ENCODE results near the gene GNGT1. TPM values are rescaled to one million over a fixed set of nuclear protein-coding genes. Genes with fewer than 3 reads are reported as not detected.

The GNGT1 gene
- polyA plus RNA-seq, 1 donor (not counting 4 experiments of a cell fraction or from before 2014, with no cell fraction given) = not detected

GRCh38 chr7:93883078-93883916 is 23.1 kb upstream of the GNGT1 start:
- no peak for FAIRE-seq
- peaks cover 4% of the 10 kb centered on the region for H3K9me3 ChIP-seq (ENCODE audit: control insufficient read depth, low read depth, low read length)
- no peak overlapping the region for H3K9ac ChIP-seq (ENCODE audit: control insufficient read depth, extremely low read depth, insufficient read depth, low read length)
- H3K27me3 ChIP-seq (ENCODE audit: control insufficient read depth, extremely low read depth, insufficient read depth, low read length) = no peaks in the 10 kb centered on the region
- no peaks in the 10 kb centered on the region for H4K20me1 ChIP-seq (ENCODE audit: control insufficient read depth, extremely low read depth, insufficient read depth, low read length)
- no peak overlapping the region for H3K27ac ChIP-seq (ENCODE audit: control insufficient read depth, insufficient read depth, low read length)
- H3K4me1 ChIP-seq (ENCODE audit: control insufficient read depth, extremely low read depth, insufficient read depth, low read length) = no peaks in the 10 kb centered on the region
- H3K36me3 ChIP-seq (ENCODE audit: control insufficient read depth in 2 of 2, extremely low read depth in 1 of 2, insufficient read depth in 2 of 2, low read length in 2 of 2) = no peaks in the 10 kb centered on the region
- H3K9me1 ChIP-seq (ENCODE audit: control insufficient read depth, extremely low read depth, insufficient read depth, low read length) = no peaks in the 10 kb centered on the region
- H2AFZ ChIP-seq (ENCODE audit: control insufficient read depth, low read length) = no peak overlapping the region
- TF ChIP-seq EZH2 (IDR thresholded peaks at IDR 0.05; ENCODE audit: low read length) (no peak), CTCF (optimal IDR thresholded peaks at IDR 0.05 in 1 of 3, IDR thresholded peaks at IDR 0.05 in 1 of 3, conservative IDR thresholded peaks at IDR 0.05 in 1 of 3; ENCODE audit: extremely low read depth in 1 of 3, insufficient read depth in 2 of 3, low read length in 3 of 3) (no peak)
- no peak overlapping the region for H3K4me3 ChIP-seq (ENCODE audit: control insufficient read depth in 2 of 3, extremely low read depth in 1 of 3, insufficient read depth in 2 of 3, low read depth in 1 of 3, low read length in 3 of 3)
- H3K79me2 ChIP-seq (ENCODE audit: control insufficient read depth, insufficient read depth, low read length) = no peaks in the 10 kb centered on the region
- DNase-seq (ENCODE audit: low read depth, low spot score) = no peak
- no peak overlapping the region for H3K4me2 ChIP-seq (ENCODE audit: control insufficient read depth, extremely low read depth, insufficient read depth, low read depth, low read length)
- dilution Hi-C loops (cut with MboI; ENCODE audit: extremely low pct_ligation_motif_present, low sequenced_read_pairs) = no loop called here

GRCh38 chr7:93883917-93884345 is 22.4 kb upstream of the GNGT1 start:
- Histone ChIP-seq H2AFZ (ENCODE audit: control insufficient read depth, low read length) (no peak overlapping the region), H3K9ac (ENCODE audit: control insufficient read depth, extremely low read depth, insufficient read depth, low read length) (no peak overlapping the region), H3K79me2 (ENCODE audit: control insufficient read depth, insufficient read depth, low read length) (no peaks in the 10 kb centered on the region), H3K27ac (ENCODE audit: control insufficient read depth, insufficient read depth, low read length) (no peak overlapping the region), H3K9me3 (ENCODE audit: control insufficient read depth, low read depth, low read length) (peaks cover 4% of the 10 kb centered on the region), H4K20me1 (ENCODE audit: control insufficient read depth, extremely low read depth, insufficient read depth, low read length) (no peaks in the 10 kb centered on the region), H3K36me3 (ENCODE audit: control insufficient read depth in 2 of 2, extremely low read depth in 1 of 2, insufficient read depth in 2 of 2, low read length in 2 of 2) (no peaks in the 10 kb centered on the region), H3K4me3 (ENCODE audit: control insufficient read depth in 2 of 3, extremely low read depth in 1 of 3, insufficient read depth in 2 of 3, low read depth in 1 of 3, low read length in 3 of 3) (no peak overlapping the region), H3K4me1 (ENCODE audit: control insufficient read depth, extremely low read depth, insufficient read depth, low read length) (peaks cover 3% of the 10 kb centered on the region), H3K4me2 (ENCODE audit: control insufficient read depth, extremely low read depth, insufficient read depth, low read depth, low read length) (no peak overlapping the region), H3K27me3 (ENCODE audit: control insufficient read depth, extremely low read depth, insufficient read depth, low read length) (no peaks in the 10 kb centered on the region), H3K9me1 (ENCODE audit: control insufficient read depth, extremely low read depth, insufficient read depth, low read length) (no peaks in the 10 kb centered on the region)
- DNase-seq (ENCODE audit: low read depth, low spot score) (no peak), FAIRE-seq (no peak)
- dilution Hi-C loops (cut with MboI; ENCODE audit: extremely low pct_ligation_motif_present, low sequenced_read_pairs) = no loop called here
- no peak for TF ChIP-seq EZH2 (IDR thresholded peaks at IDR 0.05; ENCODE audit: low read length)
- no peak for TF ChIP-seq CTCF (optimal IDR thresholded peaks at IDR 0.05 in 1 of 3, IDR thresholded peaks at IDR 0.05 in 1 of 3, conservative IDR thresholded peaks at IDR 0.05 in 1 of 3; ENCODE audit: extremely low read depth in 1 of 3, insufficient read depth in 2 of 3, low read length in 3 of 3)

All from keratinocyte (primary cell).